ENCODE results near the gene CDKN2AIPNL. TPM values are rescaled to one million over a fixed set of nuclear protein-coding genes. Genes with fewer than 3 reads are reported as not detected.

The CDKN2AIPNL gene
- 37.1 TPM for total RNA-seq

- H3K27ac ChIP-seq (ENCODE audit: low read depth, low read length) = peak within 1 kb of the TSS; percentile 82
Measured at GRCh38 chr5:134411546-134412266, at the start of gene CDKN2AIPNL. TSS of gene CDKN2AIPNL (minus strand) at chr5:134411881. CDS start at chr5:134411854, 27 bp downstream.

GRCh38 chr5:134460551-134460950 lies 48.9 kb upstream of the CDKN2AIPNL start:
- no peaks in the 10 kb centered on the region for H3K27me3 ChIP-seq (ENCODE audit: control insufficient read depth in 3 of 3, insufficient read depth in 3 of 3, low read length in 3 of 3)
- no peak overlapping the region for H3K4me3 ChIP-seq (ENCODE audit: low read length in 3 of 3)
- no peaks in the 10 kb centered on the region for H3K9me3 ChIP-seq (ENCODE audit: control insufficient read depth in 3 of 3, low read length in 3 of 3)
- no peak overlapping the region for H3K9ac ChIP-seq (ENCODE audit: low read depth in 1 of 3, low read length in 3 of 3)
- H3K27ac ChIP-seq (ENCODE audit: low read depth, low read length) = no peak overlapping the region
- H3K36me3 ChIP-seq (ENCODE audit: control insufficient read depth in 3 of 3, insufficient read depth in 3 of 3, low read length in 3 of 3) = no peaks in the 10 kb centered on the region
- peaks cover 27 to 40% (median 40%) of the 10 kb centered on the region in 3 donors for H3K4me1 ChIP-seq (ENCODE audit: control insufficient read depth in 3 of 3, insufficient read depth in 3 of 3, low read length in 3 of 3)

More at GRCh38 chr5:134411546-134412266, at the start of gene CDKN2AIPNL:
- no peaks in the 10 kb centered on the region for H3K9me3 ChIP-seq (ENCODE audit: control insufficient read depth in 3 of 3, low read length in 3 of 3)
- peaks cover 19 to 28% (median 20%) of the 10 kb centered on the region in 3 donors for H3K4me1 ChIP-seq (ENCODE audit: control insufficient read depth in 3 of 3, insufficient read depth in 3 of 3, low read length in 3 of 3)
- H3K9ac ChIP-seq (ENCODE audit: low read depth in 1 of 3, low read length in 3 of 3) = peak within 1 kb of the TSS; percentile 79 to 91 (median 91)
- H3K4me3 ChIP-seq (ENCODE audit: low read length in 3 of 3) = peak within 1 kb of the TSS; percentile 81 to 90 (median 89)
- H3K36me3 ChIP-seq (ENCODE audit: control insufficient read depth in 3 of 3, insufficient read depth in 3 of 3, low read length in 3 of 3) = peaks cover under 1 to 10% (median 5%) of the 10 kb centered on the region in 3 donors
- no peaks in the 10 kb centered on the region for H3K27me3 ChIP-seq (ENCODE audit: control insufficient read depth in 3 of 3, insufficient read depth in 3 of 3, low read length in 3 of 3)

DNA sequence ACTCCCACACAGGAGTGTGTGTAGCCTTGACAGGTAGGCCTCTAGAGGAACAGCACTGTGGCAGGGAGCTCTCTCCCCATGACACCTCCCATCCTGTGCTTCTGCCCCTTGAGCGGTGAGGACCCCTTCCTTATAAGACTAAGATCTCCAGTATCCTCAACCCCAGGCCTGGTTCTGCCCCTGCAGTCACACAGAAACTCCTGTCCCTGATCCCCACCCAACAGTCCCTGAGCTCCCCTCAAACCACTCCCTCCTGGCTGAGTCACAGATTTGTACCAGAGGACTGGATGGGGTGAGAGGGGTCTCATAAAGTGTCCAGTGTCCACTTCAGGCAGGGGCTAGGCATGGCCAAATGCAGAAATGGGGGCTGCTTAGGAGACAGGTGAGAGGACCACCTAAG lies 47.8 kb upstream of the CDKN2AIPNL start:
- Histone ChIP-seq H3K4me1 (ENCODE audit: control insufficient read depth in 3 of 3, insufficient read depth in 3 of 3, low read length in 3 of 3) (peaks cover 17 to 30% (median 29%) of the 10 kb centered on the region in 3 donors), H3K9ac (ENCODE audit: low read depth in 1 of 3, low read length in 3 of 3) (peak overlapping the region in 1 of 3 donors; percentile 50), H3K36me3 (ENCODE audit: control insufficient read depth in 3 of 3, insufficient read depth in 3 of 3, low read length in 3 of 3) (no peaks in the 10 kb centered on the region), H3K9me3 (ENCODE audit: control insufficient read depth in 3 of 3, low read length in 3 of 3) (no peaks in the 10 kb centered on the region), H3K27me3 (ENCODE audit: control insufficient read depth in 3 of 3, insufficient read depth in 3 of 3, low read length in 3 of 3) (no peaks in the 10 kb centered on the region), H3K27ac (ENCODE audit: low read depth, low read length) (no peak overlapping the region), H3K4me3 (ENCODE audit: low read length in 3 of 3) (peak overlapping the region in 1 of 3 donors; percentile 45)

DNA sequence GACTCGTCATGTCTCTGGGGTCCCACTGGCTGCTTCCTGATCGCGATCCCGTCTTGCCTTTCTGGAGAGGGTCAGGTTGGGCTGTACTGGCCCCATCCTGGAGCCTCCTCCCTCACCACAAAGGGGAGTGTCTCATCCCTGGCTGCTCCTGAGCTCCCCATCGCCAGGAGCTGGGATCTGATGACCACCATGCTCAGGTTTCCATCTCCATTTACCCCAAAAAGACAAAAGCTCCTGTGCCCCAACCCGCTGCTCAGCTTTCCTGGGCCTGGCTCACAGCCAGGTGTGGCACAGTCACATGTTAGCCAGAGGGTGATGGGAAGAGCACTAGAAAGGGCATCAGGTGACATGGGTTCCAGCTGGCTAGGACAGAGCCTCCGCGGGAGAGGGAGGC lies 47.3 kb upstream of the CDKN2AIPNL start:
- Histone ChIP-seq H3K27ac (ENCODE audit: low read depth, low read length) (peak overlapping the region; percentile 43), H3K4me1 (ENCODE audit: control insufficient read depth in 3 of 3, insufficient read depth in 3 of 3, low read length in 3 of 3) (peaks cover 17 to 29% (median 27%) of the 10 kb centered on the region in 3 donors), H3K27me3 (ENCODE audit: control insufficient read depth in 3 of 3, insufficient read depth in 3 of 3, low read length in 3 of 3) (no peaks in the 10 kb centered on the region), H3K9me3 (ENCODE audit: control insufficient read depth in 3 of 3, low read length in 3 of 3) (no peaks in the 10 kb centered on the region), H3K9ac (ENCODE audit: low read depth in 1 of 3, low read length in 3 of 3) (peak overlapping the region in 2 of 3 donors; percentile 19 to 50), H3K36me3 (ENCODE audit: control insufficient read depth in 3 of 3, insufficient read depth in 3 of 3, low read length in 3 of 3) (no peaks in the 10 kb centered on the region), H3K4me3 (ENCODE audit: low read length in 3 of 3) (peak overlapping the region in 1 of 3 donors; percentile 45)

DNA sequence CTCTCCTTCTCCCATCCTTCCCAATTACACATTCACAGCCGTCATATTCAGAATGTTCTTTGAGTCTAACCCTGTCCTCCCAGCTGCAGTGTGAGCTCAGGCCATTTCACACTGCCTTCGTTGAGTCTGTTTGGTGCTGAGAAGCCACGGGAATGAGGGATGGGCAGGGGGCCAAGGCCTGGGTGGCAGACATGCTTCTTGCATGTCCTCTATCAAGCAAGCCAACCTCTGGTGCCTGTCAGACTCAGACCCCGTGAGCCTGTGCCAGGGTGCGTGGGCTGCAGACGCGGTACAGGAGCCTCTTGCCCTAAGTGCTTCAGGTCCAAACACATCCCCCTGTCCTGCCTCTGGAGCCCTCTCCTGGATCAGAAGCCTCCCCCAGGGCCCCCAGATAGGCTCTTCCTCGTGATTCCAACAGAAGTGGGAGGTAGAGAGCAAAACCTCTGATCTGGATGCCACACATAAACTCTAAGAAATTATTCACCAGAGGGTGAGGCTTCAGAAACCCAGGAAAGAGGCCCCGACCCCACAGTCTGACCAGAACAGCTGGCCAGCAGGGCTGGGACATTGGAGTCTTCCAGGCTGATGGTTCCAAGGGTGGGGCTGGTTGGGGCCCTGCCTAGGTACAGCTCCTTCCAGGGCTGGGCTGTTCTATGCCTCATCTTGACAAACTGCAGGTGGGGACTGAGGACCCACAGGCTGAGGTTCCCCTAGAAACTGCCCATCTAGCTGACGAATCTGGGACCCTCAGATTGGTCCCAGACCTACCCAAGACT lies 46.7 kb upstream of the CDKN2AIPNL start:
- peak overlapping the region; percentile 43 for H3K27ac ChIP-seq (ENCODE audit: low read depth, low read length)

DNA sequence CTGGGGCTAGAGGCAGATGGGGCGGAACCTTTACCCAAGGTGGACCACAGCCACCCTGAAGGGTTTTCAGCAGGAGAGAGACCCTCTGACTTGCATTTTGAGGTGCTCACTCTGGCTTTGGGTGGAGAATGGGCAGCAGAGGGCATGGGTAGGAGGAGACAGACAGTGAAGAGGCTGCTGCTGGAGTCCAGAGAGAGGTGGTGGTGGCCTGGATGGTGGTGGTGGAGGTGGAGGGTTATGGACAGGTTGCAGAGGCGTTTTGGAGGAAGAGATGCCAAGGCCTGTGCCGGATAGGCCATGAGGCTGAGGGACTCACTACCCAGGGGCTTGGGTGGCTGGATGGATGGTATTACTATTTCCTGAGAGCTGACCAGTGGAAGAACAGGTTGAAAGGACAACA lies 46.1 kb upstream of the CDKN2AIPNL start:
- Histone ChIP-seq H3K4me1 (ENCODE audit: control insufficient read depth in 3 of 3, insufficient read depth in 3 of 3, low read length in 3 of 3) (peaks cover 17 to 28% (median 27%) of the 10 kb centered on the region in 3 donors), H3K36me3 (ENCODE audit: control insufficient read depth in 3 of 3, insufficient read depth in 3 of 3, low read length in 3 of 3) (no peaks in the 10 kb centered on the region), H3K27me3 (ENCODE audit: control insufficient read depth in 3 of 3, insufficient read depth in 3 of 3, low read length in 3 of 3) (no peaks in the 10 kb centered on the region), H3K9me3 (ENCODE audit: control insufficient read depth in 3 of 3, low read length in 3 of 3) (no peaks in the 10 kb centered on the region), H3K9ac (ENCODE audit: low read depth in 1 of 3, low read length in 3 of 3) (no peak overlapping the region), H3K4me3 (ENCODE audit: low read length in 3 of 3) (no peak overlapping the region), H3K27ac (ENCODE audit: low read depth, low read length) (peak overlapping the region; percentile 43)

More for the DNA sequence above, 46.7 kb upstream of the CDKN2AIPNL start:
- H3K4me1 ChIP-seq (ENCODE audit: control insufficient read depth in 3 of 3, insufficient read depth in 3 of 3, low read length in 3 of 3) = peaks cover 17 to 28% (median 27%) of the 10 kb centered on the region in 3 donors
- H3K9me3 ChIP-seq (ENCODE audit: control insufficient read depth in 3 of 3, low read length in 3 of 3) = no peaks in the 10 kb centered on the region
- no peaks in the 10 kb centered on the region for H3K36me3 ChIP-seq (ENCODE audit: control insufficient read depth in 3 of 3, insufficient read depth in 3 of 3, low read length in 3 of 3)
- H3K27me3 ChIP-seq (ENCODE audit: control insufficient read depth in 3 of 3, insufficient read depth in 3 of 3, low read length in 3 of 3) = no peaks in the 10 kb centered on the region
- no peak overlapping the region for H3K4me3 ChIP-seq (ENCODE audit: low read length in 3 of 3)
- H3K9ac ChIP-seq (ENCODE audit: low read depth in 1 of 3, low read length in 3 of 3) = no peak overlapping the region

DNA sequence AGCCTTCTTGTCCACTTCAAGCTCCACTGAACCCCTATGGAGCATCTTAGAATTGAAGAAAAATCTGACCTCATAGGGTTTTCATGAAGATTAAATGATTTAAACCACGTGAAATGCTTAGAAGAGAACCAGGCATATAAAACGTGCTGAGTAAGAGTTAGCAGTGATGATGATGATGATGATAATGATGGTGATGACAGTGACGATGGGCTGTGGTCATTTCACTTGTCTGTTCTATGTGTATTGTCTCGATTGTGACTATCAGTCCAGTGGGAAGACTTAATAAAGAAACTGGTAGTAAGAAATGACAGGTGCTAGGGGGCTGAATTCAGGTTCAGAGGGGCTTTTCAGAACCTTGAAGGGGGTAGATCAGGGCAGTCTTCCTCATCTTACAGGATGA lies 45.1 kb upstream of the CDKN2AIPNL start:
- Histone ChIP-seq H3K9ac (ENCODE audit: low read depth in 1 of 3, low read length in 3 of 3) (no peak overlapping the region), H3K9me3 (ENCODE audit: control insufficient read depth in 3 of 3, low read length in 3 of 3) (no peaks in the 10 kb centered on the region), H3K27me3 (ENCODE audit: control insufficient read depth in 3 of 3, insufficient read depth in 3 of 3, low read length in 3 of 3) (no peaks in the 10 kb centered on the region), H3K4me1 (ENCODE audit: control insufficient read depth in 3 of 3, insufficient read depth in 3 of 3, low read length in 3 of 3) (peaks cover 17 to 30% (median 26%) of the 10 kb centered on the region in 3 donors), H3K27ac (ENCODE audit: low read depth, low read length) (no peak overlapping the region), H3K36me3 (ENCODE audit: control insufficient read depth in 3 of 3, insufficient read depth in 3 of 3, low read length in 3 of 3) (no peaks in the 10 kb centered on the region), H3K4me3 (ENCODE audit: low read length in 3 of 3) (no peak overlapping the region)

GRCh38 chr5:134455466-134455865 lies 43.8 kb upstream of the CDKN2AIPNL start:
- Histone ChIP-seq H3K4me3 (ENCODE audit: low read length in 3 of 3) (no peak overlapping the region), H3K9me3 (ENCODE audit: control insufficient read depth in 3 of 3, low read length in 3 of 3) (no peaks in the 10 kb centered on the region), H3K9ac (ENCODE audit: low read depth in 1 of 3, low read length in 3 of 3) (no peak overlapping the region), H3K36me3 (ENCODE audit: control insufficient read depth in 3 of 3, insufficient read depth in 3 of 3, low read length in 3 of 3) (no peaks in the 10 kb centered on the region), H3K4me1 (ENCODE audit: control insufficient read depth in 3 of 3, insufficient read depth in 3 of 3, low read length in 3 of 3) (peaks cover 19 to 36% (median 28%) of the 10 kb centered on the region in 3 donors), H3K27me3 (ENCODE audit: control insufficient read depth in 3 of 3, insufficient read depth in 3 of 3, low read length in 3 of 3) (no peaks in the 10 kb centered on the region), H3K27ac (ENCODE audit: low read depth, low read length) (no peak overlapping the region)

DNA sequence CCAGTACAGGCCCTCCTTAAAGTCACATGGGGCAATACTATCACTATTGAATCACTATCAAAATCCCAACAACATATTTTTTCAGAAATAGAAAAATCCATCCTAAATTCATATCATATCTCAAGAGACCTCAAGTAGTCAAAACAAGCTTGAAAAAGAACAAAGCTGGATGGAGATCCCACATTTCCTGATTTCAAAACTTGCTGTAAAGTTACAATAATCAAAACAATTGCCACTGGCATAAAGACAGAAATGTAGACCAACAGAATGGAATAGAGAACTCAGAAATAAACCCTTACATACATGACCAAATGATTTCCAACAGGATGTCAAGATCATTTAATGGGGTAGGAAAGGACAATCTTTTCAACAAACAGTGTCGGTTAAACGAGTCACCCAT lies 41.3 kb upstream of the CDKN2AIPNL start:
- Histone ChIP-seq H3K36me3 (ENCODE audit: control insufficient read depth in 3 of 3, insufficient read depth in 3 of 3, low read length in 3 of 3) (no peaks in the 10 kb centered on the region), H3K27me3 (ENCODE audit: control insufficient read depth in 3 of 3, insufficient read depth in 3 of 3, low read length in 3 of 3) (no peaks in the 10 kb centered on the region), H3K9me3 (ENCODE audit: control insufficient read depth in 3 of 3, low read length in 3 of 3) (no peaks in the 10 kb centered on the region), H3K4me1 (ENCODE audit: control insufficient read depth in 3 of 3, insufficient read depth in 3 of 3, low read length in 3 of 3) (peaks cover 6 to 20% (median 12%) of the 10 kb centered on the region in 3 donors), H3K27ac (ENCODE audit: low read depth, low read length) (no peak overlapping the region), H3K4me3 (ENCODE audit: low read length in 3 of 3) (no peak overlapping the region), H3K9ac (ENCODE audit: low read depth in 1 of 3, low read length in 3 of 3) (no peak overlapping the region)
